SK-N-SH (cell line): ENCODE results near the gene PRKG1.

ENCODE experiments used
- CTCF ChIP-seq: fragments of 200-600 bp; sonication (generic); IDR thresholded peaks from 2 replicates; pipeline ENCODE4 v1.6.1; 2017; ENCODE audit warnings: antibody characterized with exemption, mild to moderate bottlenecking, moderate library complexity
- MXI1 ChIP-seq: IDR thresholded peaks from 2 replicates; pipeline ENCODE4 v1.6.1; 2012; ENCODE audit warnings: mild to moderate bottlenecking, low read depth, low read length, improper control_type of control experiment
- USF1 ChIP-seq: IDR thresholded peaks from 2 replicates; pipeline ENCODE4 v1.4.0; 2012; ENCODE audit warnings: low read depth, borderline replicate concordance

- TF ChIP-seq CTCF (no peak), USF1 (no peak), MXI1 (no peak)
These were observed 351.1 kb downstream of the PRKG1 start for GRCh38 chr10:51425431-51425830.
